Right ventricle myocardium inferior (tissue), 1 donor: ENCODE measurements around the gene AZU1. TPM values are rescaled to one million over a fixed set of nuclear protein-coding genes. Genes with fewer than 3 reads are reported as not detected.

Experiments used
- ATAC-seq: fragments of 200-7000 bp; cut with Tn5 transposase; one replicate; pipeline ENCODE4 v1.9.1; 2020; ENCODE audit warnings: mild to moderate bottlenecking, moderate library complexity
- DNase-seq: peaks from one replicate; pipeline ENCODE4 v3.0.0; 2021; ENCODE audit errors: missing footprints
- intact Hi-C: fragments of 100-400 bp; cut with DNase I; formaldehyde crosslinking; loops from one replicate; pipeline ENCODE4 v1.11.0; 2022
- total RNA-seq: library from RNA; stranded (reverse); fragmentation: NEBNext Ultra II Directional; extraction: Animal tissue kit (Norgen Biotek cat#: 25700); gene quantifications from one replicate; pipeline ENCODE4 v1.2.1, GENCODE V29; 2021
- donor health status: DM: no; HTN: yes; CAD: no; lungs with severe emphysema.

Gene AZU1
- total RNA-seq, 1 donor from 2014 or later: not detected

GRCh38 chr19:795691-796581, 31.7 kb upstream of the AZU1 start:
- DNase-seq: peak; percentile 63
- no peak for ATAC-seq
- intact Hi-C loops: loop anchor here (5.0 to 10.0 kb wide), 3 partner anchors 221 to 449 kb away; partner anchors contain the start of genes ATP5F1D, BSG, GPX4 and MIDN

DNA sequence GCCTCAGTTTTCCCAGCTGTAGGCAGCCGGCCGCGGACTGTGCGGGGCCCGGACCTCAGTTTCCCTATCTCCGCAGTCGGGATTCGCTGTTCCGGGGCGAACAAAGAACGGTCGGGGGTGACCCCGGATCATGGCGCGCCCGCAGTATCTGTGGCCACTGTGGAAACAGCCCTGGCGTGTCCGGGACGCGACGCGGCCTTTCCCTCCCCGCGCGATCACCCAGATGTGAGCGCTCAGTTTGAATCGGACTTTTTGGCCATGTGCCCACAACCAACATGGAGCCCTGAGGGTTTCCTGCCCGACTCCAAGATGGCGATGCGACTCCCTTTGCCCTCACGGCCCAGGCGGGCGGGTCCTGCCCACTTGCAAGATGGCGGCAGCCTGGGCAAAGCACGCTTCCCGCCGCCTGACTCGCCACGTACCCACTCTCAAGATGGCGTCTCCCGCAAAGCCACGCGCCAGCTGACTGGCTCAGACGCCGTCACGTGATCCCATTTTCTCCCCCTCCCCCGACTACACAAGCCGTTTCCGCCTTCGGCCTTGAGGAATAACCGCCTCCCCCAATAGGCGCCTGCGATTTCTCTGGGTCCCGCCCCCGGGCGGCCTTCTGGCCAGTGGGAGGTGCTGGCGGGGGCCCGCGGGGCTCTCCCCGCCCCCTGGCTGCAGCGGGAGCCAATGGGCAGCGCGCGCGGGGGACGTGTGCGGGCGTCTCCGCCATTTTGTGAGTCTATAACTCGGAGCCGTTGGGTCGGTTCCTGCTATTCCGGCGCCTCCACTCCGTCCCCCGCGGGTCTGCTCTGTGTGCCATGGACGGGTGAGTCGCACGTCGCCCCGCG, 30.7 kb upstream of the AZU1 start, which contains the start of gene PTBP1:
PTBP1 (plus strand) TSS at position 761 of the 836 bp plus-strand sequence; CDS start at position 807, 46 bp downstream.
- ATAC-seq: peak; percentile 92
- DNase-seq: peak; percentile 100
- intact Hi-C loops: loop anchor here (5.0 to 10.0 kb wide), 3 partner anchors 222 to 448 kb away; partner anchors contain the start of genes ATP5F1D, BSG, GPX4 and MIDN

- ATAC-seq (peak; percentile 30), DNase-seq (peak; percentile 95)
- intact Hi-C loops: loop anchor here (2.0 to 10.0 kb wide), 4 partner anchors 15 to 447 kb away; partner anchors contain the start of genes ATP5F1D, BSG, GPX4 and MIDN
These were observed 29.9 kb upstream of the AZU1 start for GRCh38 chr19:797528-798414.

DNA sequence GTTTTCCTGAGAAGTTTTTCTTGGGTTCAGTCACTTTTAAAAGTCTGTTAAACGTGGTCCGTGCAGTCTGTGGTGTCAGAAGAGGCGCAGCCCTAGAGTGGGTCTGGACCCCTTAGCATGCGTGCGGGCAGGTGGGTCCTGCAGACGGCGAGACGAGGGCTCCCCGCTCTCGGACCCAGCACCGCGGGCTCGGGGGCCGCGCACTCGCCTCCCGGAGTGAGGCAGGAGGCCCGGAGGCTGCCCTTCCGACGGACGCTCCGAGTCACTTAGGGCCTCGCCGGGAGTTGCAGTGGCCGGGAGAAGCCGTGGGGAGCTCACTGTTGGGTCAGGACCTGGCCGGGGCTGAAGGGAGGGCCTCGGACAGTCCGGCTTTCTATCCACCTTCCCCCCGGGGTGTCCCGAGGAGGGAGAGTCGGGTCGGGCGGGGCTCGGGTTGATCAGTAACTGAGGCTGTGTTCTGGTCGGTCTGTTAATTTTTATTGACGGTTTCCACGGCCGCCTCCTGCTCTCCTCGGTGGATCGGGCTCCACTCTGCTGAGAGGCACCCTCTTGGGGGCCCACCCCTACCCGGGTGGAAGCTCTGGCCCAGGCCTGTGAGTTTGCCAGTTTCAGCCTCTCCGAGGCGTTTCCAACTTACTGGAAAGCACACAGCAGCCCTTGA, 29.1 kb upstream of the AZU1 start:
- no peak for ATAC-seq

GRCh38 chr19:799076-799881, 28.4 kb upstream of the AZU1 start:
- ATAC-seq (no peak), DNase-seq (peak; percentile 51)
- intact Hi-C loops: loop anchor here (2.0 to 10.0 kb wide), 4 partner anchors 16 to 446 kb away; partner anchors contain the start of genes ATP5F1D, BSG, GPX4 and MIDN

More for the DNA sequence above, 29.1 kb upstream of the AZU1 start:
- intact Hi-C loops: loop anchor here (2.0 to 10.0 kb wide), 4 partner anchors 16 to 446 kb away; partner anchors contain the start of genes ATP5F1D, BSG, GPX4 and MIDN
- peak; percentile 67 for DNase-seq

DNA sequence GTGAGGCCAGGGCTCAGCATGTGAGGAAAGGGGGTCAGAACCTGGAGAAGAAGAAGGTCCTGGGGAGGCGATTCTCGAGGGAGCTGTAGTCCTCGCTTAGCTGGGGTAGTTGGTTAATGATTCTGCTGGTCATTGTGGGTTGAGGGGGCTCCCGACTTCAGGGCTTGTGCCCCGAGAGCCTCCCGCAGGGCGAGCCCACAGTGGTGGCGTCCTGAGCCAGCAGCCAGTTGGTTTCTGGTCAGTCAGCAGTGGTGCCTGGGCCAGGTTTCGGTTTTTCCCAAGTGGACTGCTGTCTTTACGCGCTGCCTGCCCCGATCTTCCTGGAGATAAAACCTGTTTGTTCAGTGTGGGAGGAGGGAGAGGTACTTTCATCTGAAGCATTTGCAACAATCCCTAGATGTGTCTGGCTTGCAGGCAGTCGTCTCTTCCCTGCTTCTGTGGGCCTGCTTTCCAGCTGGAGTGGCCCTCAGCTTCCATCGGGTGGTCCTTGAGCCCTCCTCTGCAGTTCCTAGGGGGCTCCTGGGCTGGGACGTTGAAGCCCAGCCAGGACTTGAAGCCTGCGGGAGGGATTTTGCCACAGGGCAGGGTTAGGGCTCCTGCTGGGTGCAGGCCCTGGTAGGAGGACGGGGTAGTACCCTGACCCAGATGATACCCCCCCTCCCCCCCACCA, 27.1 kb upstream of the AZU1 start:
- ATAC-seq (no peak), DNase-seq (peak; percentile 18)
- intact Hi-C loops: loop anchor here (5.0 kb wide), 1 partner anchor 47 kb away; no protein-coding TSS in a partner anchor

- intact Hi-C loops: loop anchor here (5.0 kb wide), 1 partner anchor 46 kb away; no protein-coding TSS in a partner anchor
- ATAC-seq (peak; percentile 9), DNase-seq (peak; percentile 92)
These were observed 26.4 kb upstream of the AZU1 start for GRCh38 chr19:801030-801860.

- intact Hi-C loops: loop anchor here (5.0 kb wide), 1 partner anchor 45 kb away; no protein-coding TSS in a partner anchor
- peak; percentile 70 for DNase-seq
- ATAC-seq: no peak
These were observed 25.7 kb upstream of the AZU1 start for GRCh38 chr19:801861-802497.

DNA sequence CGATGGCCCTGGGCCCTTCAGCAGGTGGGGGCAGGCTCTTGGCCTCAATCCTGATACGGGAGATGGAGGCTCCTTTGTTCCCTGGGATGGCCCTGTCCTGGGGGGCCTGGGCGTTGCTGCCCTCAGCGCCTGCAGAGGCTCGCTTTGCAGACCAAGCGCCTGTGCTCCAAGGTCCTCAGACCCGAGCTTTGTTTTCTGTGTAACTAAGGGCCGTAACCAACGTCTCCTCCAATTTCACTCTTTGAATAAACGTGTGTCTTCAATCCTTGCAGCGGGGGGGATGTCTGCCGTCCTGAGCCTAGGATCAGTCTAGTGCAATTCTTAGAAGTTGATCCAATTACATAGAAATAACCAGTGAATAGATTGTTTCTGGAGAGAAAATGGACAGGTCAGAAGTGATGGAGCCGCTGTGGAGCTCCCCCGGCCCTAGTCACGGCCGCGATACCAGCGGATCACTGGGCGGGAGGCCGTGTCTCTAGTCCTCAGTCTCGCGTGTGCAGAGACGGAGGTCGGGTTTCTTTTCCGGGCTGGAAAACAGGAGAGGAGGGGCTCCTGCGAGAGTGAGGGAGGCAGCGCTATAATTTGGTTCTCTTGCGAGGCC, 25.0 kb upstream of the AZU1 start:
- intact Hi-C loops: loop anchor here (5.0 kb wide), 1 partner anchor 45 kb away; no protein-coding TSS in a partner anchor
- ATAC-seq (no peak), DNase-seq (no peak)

GRCh38 chr19:803099-803561, 24.5 kb upstream of the AZU1 start:
- DNase-seq (peak; percentile 13), ATAC-seq (no peak)
- intact Hi-C loops: loop anchor here (5.0 kb wide), 1 partner anchor 44 kb away; no protein-coding TSS in a partner anchor

- intact Hi-C loops: loop anchor here (5.0 kb wide), 1 partner anchor 43 kb away; no protein-coding TSS in a partner anchor
- DNase-seq: peak; percentile 32
- no peak for ATAC-seq
These were observed 23.8 kb upstream of the AZU1 start for GRCh38 chr19:803686-804418.

GRCh38 chr19:804419-805165, 23.0 kb upstream of the AZU1 start:
- intact Hi-C loops: loop anchor here (5.0 kb wide), 1 partner anchor 43 kb away; no protein-coding TSS in a partner anchor
- peak; percentile 62 for DNase-seq
- ATAC-seq: no peak

GRCh38 chr19:805166-805551, 22.5 kb upstream of the AZU1 start:
- peak; percentile 62 for DNase-seq
- ATAC-seq: no peak
- intact Hi-C loops: no loop called here
